Activated effector memory CD4-positive, alpha-beta T cell treated with Interleukin-2 at 50 U/mL for 16 hours (primary cell): Measurements from ENCODE around the gene F2R.

Experiments used
- DNase-seq: peaks from one replicate; pipeline ENCODE4 v3.0.0-alpha.2; 2020

The F2R gene

GRCh38 chr5:76690704-76691466 lies 25.0 kb upstream of the F2R start:
- DNase-seq: no peak

DNA sequence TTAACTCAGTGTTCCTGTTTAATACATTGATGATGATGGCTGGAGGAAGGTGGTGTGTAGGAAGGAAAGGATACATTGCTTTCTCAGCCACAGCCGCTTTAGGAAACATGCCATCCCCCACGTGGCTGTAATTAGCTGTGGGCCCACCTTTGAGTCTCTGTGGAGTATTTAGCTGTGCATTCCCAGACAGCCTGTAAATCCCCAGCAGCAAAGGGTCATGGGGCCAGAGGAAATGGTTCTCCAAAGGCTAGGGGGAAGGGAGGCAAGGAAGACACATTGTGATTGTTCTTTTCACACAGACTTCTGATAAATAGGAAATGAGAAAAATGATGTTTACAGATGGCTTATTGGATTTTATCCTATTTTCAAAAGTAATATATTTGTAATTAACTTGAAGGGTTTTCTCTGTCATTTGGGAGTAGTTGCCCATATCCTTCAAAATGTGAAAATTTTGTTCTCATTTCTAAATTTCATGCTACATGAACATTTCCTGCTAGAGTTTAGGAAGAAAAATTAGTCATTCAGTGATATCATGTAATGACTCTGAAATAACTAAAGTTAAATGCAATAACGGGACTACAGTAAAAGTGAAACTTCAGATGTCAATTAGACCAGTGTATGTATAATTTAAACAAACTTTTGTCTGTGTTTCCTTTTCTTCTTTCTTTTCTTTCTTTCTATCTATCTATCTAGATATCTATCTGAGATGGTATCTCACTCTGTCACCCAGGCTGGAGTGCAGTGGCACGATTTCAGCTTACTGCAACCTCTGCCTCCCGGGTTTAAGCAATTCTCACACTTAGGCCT lies 24.3 kb upstream of the F2R start:
- DNase-seq: no peak

DNA sequence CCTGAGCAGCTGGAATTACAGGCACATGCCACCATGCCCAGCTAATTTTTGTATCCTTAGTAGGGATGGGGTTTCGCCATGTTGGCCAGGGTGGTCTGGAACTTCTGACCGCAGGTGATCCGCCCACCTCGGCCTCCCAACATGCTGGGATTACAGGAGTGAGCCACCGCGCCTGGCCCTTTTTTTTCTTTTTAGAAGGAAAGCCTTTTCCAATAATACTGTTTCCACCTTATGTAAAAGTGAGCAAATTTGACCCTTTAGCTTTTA lies 23.7 kb upstream of the F2R start:
- no peak for DNase-seq

- no peak for DNase-seq
Observed at GRCh38 chr5:76692651-76693050, 23.3 kb upstream of the F2R start.

DNA sequence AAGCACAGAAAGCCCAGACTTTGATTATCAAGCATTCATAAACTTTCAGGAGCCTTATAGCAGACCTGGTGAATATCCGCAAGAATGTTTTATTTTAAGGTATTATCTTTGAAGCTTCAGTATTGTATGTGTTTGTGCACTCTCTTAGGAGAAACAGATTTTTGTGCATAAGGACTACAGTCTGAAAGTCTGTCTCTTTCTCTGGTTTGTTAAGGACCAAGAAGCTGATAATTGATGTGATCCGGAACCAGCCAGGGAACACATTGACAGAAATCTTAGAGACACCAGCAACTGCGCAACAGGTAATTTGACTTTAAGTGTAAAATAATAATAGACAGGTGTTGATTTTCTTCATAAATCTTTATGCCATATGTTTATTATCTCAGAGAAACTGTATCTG lies 22.8 kb upstream of the F2R start:
- no peak for DNase-seq

- DNase-seq: no peak
Observed at GRCh38 chr5:76694317-76694716, 21.6 kb upstream of the F2R start.

DNA sequence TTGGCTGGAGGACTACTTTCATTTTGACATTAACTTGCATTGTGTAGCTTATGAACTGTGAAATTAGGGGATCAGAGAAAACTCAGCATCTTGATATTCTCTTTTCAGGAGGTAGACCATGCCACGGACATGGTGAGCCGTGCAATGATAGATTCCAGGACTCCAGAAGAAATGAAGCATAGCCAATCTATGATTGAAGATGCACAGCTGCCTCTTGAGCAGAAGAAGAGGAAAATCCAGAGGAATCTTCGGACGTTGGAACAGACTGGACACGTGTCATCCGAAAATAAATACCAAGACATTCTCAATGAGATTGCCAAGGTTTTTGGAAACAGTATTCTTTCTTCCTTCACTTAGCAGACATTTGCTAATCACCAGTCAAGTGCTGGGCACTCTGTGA lies 20.6 kb upstream of the F2R start:
- no peak for DNase-seq

- DNase-seq: no peak
Observed at GRCh38 chr5:76696251-76696650, 19.7 kb upstream of the F2R start.

- DNase-seq: no peak
Observed at GRCh38 chr5:76697670-76698069, 18.3 kb upstream of the F2R start.

DNA sequence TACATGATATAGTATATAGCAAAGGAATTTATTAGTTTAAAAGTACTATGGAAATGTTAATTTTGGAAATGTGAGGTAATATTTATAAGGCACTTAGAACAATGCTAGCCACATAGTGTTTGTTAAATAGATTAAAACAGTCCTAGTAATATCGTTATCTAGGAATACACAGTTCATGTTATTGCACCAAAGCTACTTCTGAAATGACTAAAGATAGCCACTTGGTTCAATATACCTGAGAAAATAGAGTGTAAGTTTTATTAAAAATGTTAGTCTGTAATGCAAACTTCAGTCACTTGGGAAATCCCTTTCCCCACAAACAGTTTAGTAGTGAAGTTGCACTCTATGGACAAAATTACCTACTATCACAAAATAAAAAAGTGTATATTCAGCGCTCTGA lies 15.4 kb upstream of the F2R start:
- DNase-seq: no peak

DNA sequence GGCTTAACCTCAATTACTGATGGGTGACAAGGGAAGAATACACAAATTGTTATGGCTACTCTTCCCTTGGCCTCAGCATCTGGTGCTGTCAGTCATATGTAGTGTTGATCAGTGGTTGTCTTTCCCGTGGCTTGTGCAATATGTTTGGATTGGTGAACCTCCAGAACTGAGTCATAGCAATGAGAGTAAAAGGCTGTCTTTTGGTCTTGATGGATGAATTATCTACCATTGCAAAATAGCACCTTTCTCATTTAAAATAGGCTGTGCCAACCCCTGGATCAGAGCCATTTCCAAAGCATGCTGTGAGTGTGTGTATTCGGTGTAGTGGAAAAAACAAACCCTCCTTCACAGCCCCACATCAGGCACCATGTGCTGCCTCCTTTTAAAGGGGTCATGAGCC lies 14.6 kb upstream of the F2R start:
- DNase-seq: no peak

DNA sequence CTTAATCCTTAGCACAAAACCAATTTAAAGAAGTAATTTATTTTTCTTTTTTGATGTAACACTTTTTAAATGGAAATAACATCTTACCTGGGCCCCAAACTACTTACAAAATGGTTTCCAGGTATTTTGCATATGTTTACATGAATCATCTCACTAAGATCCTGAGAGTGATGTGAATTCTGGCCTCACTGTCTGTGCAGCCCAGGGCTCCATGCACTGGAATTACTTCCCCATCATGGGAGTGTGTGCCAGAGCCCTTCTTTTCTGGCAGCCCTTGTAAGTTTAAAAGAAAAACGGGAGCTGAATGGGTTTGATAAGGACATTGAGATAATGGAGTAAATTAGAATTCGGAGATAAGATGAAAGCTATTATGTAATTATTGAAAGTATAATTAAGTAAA lies 12.2 kb upstream of the F2R start:
- no peak for DNase-seq

DNA sequence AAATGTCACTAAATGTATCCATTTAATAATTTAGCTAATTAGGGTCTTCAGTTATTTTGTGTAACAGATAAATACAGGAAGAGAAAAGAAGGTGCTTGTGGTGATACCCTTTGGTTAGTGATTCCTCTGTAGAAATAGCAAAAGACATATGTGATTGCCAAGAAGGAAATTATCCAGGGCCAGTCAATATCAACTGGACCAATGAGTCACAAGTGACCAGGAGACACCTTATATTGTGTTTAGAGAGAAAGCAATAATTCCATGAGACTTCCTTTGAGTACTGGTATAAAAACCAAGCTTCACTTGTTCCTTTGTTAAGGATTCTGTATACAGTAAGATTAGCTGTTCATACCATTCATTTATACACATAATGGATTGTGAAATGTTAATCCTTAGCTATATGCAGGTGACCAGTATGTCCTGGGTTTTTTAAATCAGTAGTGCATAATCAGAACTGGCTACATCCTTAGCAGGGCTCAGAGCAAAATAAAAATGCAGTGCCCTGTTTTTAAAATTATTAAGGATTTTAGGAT lies 11.7 kb upstream of the F2R start:
- DNase-seq: no peak

GRCh38 chr5:76705574-76705973 lies 10.4 kb upstream of the F2R start:
- DNase-seq: no peak

GRCh38 chr5:76709762-76710161 lies 6.2 kb upstream of the F2R start:
- no peak for DNase-seq

DNA sequence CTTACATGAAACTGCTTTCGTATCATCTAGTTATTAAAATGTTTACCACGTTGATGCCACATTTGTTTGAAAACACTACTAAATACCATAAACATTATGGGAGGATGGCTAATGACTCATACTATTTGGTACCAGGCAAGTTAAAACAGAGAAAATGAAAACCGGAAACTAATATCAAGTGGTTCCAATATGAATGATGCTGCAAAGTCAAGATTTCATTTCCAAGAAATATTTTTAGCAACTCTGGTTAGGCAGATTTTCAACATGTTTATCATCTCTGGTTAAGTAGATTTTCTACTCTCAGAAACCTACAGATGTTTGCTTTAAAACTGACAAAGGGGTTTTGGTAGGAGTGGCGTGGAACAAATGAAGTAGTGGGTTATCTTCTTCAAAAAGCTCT lies 4.9 kb upstream of the F2R start:
- no peak for DNase-seq

- DNase-seq: peak; percentile 8
Observed at GRCh38 chr5:76714751-76715485, 1.0 kb upstream of the F2R start.

DNA sequence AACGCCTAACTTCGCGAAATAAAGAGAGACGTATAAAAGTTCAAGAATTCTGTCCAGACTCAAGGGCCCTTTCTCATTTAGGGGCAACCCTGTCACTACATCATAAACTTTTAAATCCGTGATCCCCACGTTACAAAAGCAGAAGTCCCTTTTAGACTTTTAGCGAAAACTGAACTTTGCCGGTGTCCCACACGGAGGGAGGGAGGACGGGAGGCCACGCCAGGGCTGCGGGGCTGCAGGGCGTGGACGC lies 515 bp upstream of the F2R start:
- no peak for DNase-seq

DNA sequence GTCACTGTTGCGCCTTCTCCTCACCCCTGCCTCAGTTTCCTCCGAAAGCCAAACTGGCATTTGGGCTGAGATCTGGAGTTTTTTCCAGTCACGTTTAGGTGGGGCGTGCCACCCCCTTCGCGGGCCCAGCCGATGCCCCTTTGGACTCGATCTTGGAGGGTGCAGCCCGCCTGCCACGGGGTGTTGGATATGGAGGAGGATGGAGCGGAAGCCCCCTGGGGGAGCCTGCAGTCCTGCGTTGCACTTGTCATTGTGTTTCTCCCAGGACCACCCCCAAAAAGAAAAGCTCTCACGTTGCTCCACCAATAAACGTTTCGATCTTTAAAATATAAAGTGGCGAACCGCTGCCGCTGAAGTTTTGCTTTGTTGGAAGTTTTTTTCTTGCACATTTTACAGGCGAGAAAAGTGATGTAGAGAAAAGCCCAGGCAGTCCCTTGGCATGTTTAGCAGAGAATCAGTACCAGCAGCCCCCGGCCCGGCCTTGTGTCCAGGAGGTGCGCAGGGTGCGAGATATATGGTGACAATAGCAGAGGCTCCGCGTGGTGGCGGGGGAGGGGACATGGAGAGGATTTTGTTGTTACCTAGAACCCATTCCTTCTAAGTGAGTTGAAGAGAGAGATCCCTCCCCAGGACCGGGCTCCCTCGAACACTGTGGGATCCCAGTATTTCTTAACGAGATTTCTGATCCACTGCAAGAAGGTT lies 681 bp downstream of the F2R start:
- no peak for DNase-seq

- DNase-seq: no peak
Observed at GRCh38 chr5:76717222-76718083, 1.5 kb downstream of the F2R start.

- DNase-seq: no peak
Observed at GRCh38 chr5:76718381-76718832, 2.5 kb downstream of the F2R start.

DNA sequence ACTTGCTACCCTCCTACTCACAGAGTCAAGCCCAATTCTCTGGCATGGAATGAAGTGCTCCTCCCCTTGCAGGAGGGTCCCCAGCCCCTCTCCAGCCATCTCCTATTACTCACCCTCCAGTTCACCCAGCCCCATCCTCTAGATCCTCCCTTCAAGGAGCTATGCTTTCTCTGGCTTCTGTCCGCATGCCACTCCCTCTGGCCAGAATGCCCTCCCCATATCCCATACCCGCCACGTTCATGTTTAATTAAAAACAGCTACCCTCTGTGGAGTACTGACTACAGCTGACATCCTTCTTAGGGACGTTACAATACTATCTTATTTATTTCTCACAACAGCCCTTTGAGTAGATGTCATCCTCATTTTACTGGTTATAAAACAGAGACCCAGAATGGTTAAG lies 3.0 kb downstream of the F2R start:
- no peak for DNase-seq
